H1 (cell line): ENCODE data around the gene MATR3. TPM values are rescaled to one million over a fixed set of nuclear protein-coding genes. Genes with fewer than 3 reads are reported as not detected.

Experiments
- CTCF ChIA-PET: fragments of 300-600 bp; sonication (Branson Sonifier 250); formaldehyde crosslinking; loops from one replicate; lab custom pipeline; 2021; ENCODE audit not compliant: partially characterized antibody; lab: Charles Lee
- POLR2A ChIA-PET: fragments of 300-600 bp; sonication (Branson Sonifier 250); formaldehyde crosslinking; loops from one replicate; lab custom pipeline; 2021; ENCODE audit warnings: inconsistent platforms; ENCODE audit not compliant: partially characterized antibody; lab: Charles Lee
- DNase-seq, 2 experiments: peaks; one replicate each; pipeline versions ENCODE4 v3.0.0 to v3.0.0-alpha.2; 2010 to 2022; ENCODE audit warnings: low spot score in 2 of 2, low read depth in 1 of 2, mixed read lengths in 1 of 2
- FAIRE-seq: peaks from 2 replicates; lab custom pipeline; 2011; peaks lifted over from hg19 to GRCh38; lab: Jason Lieb, UNC
- H2AFZ ChIP-seq: 2 replicates; pipeline ENCODE4 v1.8.1; 2012; ENCODE audit warnings: low read length, inconsistent platforms
- H2AK5ac ChIP-seq: 2 replicates; pipeline ENCODE4 v1.6.1; 2013; ENCODE audit warnings: low read depth, low read length
- H2BK120ac ChIP-seq: replicated peaks from 2 replicates; pipeline ENCODE3; 2013; ENCODE audit warnings: low read depth, low read length, inconsistent platforms
- H2BK12ac ChIP-seq: 2 replicates; pipeline ENCODE4 v1.6.1; 2013; ENCODE audit warnings: low read depth, low read length
- H2BK15ac ChIP-seq: 2 replicates; pipeline ENCODE4 v1.6.1; 2013; ENCODE audit warnings: low read length
- H2BK20ac ChIP-seq: 2 replicates; pipeline ENCODE4 v1.6.1; 2013; ENCODE audit warnings: low read length
- H2BK5ac ChIP-seq: 2 replicates; pipeline ENCODE4 v1.6.1; 2013; ENCODE audit warnings: low read depth, low read length
- H3K14ac ChIP-seq: 2 replicates; pipeline ENCODE4 v1.6.1; 2013; ENCODE audit warnings: inconsistent platforms; ENCODE audit not compliant: insufficient read length
- H3K18ac ChIP-seq: 2 replicates; pipeline ENCODE4 v1.6.1; 2013; ENCODE audit warnings: low read length; ENCODE audit errors: extremely low read depth
- H3K23ac ChIP-seq: 2 replicates; pipeline ENCODE4 v1.6.1; 2013; ENCODE audit warnings: inconsistent platforms; ENCODE audit not compliant: insufficient read length
- H3K23me2 ChIP-seq: 2 replicates; pipeline ENCODE4 v1.6.1; 2013; ENCODE audit warnings: low read depth, low read length
- H3K27ac ChIP-seq: 2 replicates; pipeline ENCODE4 v1.6.1; 2011; ENCODE audit warnings: low read depth, low read length, inconsistent platforms
- H3K27me3 ChIP-seq, 4 experiments: replicated peaks in 1 of 4; 1 replicate in 1 of 4; 2 replicates in 3 of 4; pipeline versions ENCODE4 v1.6.1 to v1.8.1; 2011 to 2013; ENCODE audit warnings: low read length in 3 of 4, mild to moderate bottlenecking in 3 of 4, inconsistent platforms in 2 of 4, mixed read lengths in 2 of 4, moderate library complexity in 1 of 4; ENCODE audit not compliant: control insufficient read depth in 3 of 4, insufficient read depth in 3 of 4; ENCODE audit errors: extremely low read depth in 1 of 4
- H3K36me3 ChIP-seq, 4 experiments: 2 replicates each; pipeline versions ENCODE4 v1.6.1 to v1.8.1; 2011 to 2013; ENCODE audit warnings: mild to moderate bottlenecking in 4 of 4, low read length in 3 of 4, moderate library complexity in 2 of 4, control low read depth in 1 of 4, inconsistent platforms in 1 of 4; ENCODE audit not compliant: insufficient read depth in 4 of 4, control insufficient read depth in 2 of 4
- H3K4ac ChIP-seq: replicated peaks from 2 replicates; pipeline ENCODE3; 2013; ENCODE audit warnings: low read length, low read depth, mixed read lengths, inconsistent platforms; ENCODE audit not compliant: insufficient read length
- H3K4me1 ChIP-seq, 4 experiments: replicated peaks in 1 of 4; 1 replicate in 1 of 4; 2 replicates in 3 of 4; pipeline versions ENCODE4 v1.6.1 to v1.8.1; 2011 to 2013; ENCODE audit warnings: low read length in 3 of 4, inconsistent platforms in 2 of 4, mixed read lengths in 1 of 4; ENCODE audit not compliant: insufficient read depth in 4 of 4, control insufficient read depth in 3 of 4
- H3K4me2 ChIP-seq, 2 experiments: 2 replicates each; pipeline versions ENCODE4 v1.6.1 to v1.8.1; 2011 to 2013; ENCODE audit warnings: low read depth in 2 of 2, low read length in 2 of 2, control low read depth in 1 of 2, inconsistent platforms in 1 of 2, mild to moderate bottlenecking in 1 of 2; ENCODE audit not compliant: insufficient read depth in 1 of 2
- H3K4me3 ChIP-seq, 4 experiments: fragments of 200-600, 300-600 bp in 1 of 4; sonication (generic), shearing (Covaris generic), sonication (Bioruptor Twin) in 1 of 4; 2 replicates each; pipeline versions ENCODE4 v1.5.1 to v1.8.1; 2011 to 2016; ENCODE audit warnings: low read length in 4 of 4, low read depth in 3 of 4, control low read depth in 2 of 4, inconsistent platforms in 2 of 4, mild to moderate bottlenecking in 2 of 4, mixed read lengths in 1 of 4, moderate library complexity in 1 of 4; ENCODE audit not compliant: insufficient read depth in 2 of 4; ENCODE audit errors: extremely low read depth in 1 of 4
- H3K56ac ChIP-seq: replicated peaks from 2 replicates; pipeline ENCODE3; 2013; ENCODE audit warnings: low read depth, mild to moderate bottlenecking, mixed read lengths, low read length, inconsistent platforms; ENCODE audit not compliant: insufficient read length
- H3K79me1 ChIP-seq: 2 replicates; pipeline ENCODE4 v1.6.1; 2013; ENCODE audit warnings: low read depth, low read length, control low read depth
- H3K79me2 ChIP-seq, 2 experiments: 2 replicates each; pipeline versions ENCODE4 v1.6.1 to v1.8.1; 2012 to 2013; ENCODE audit warnings: low read length in 2 of 2, mild to moderate bottlenecking in 2 of 2, inconsistent platforms in 1 of 2; ENCODE audit not compliant: insufficient read depth in 2 of 2, control insufficient read depth in 1 of 2
- H3K9ac ChIP-seq, 4 experiments: replicated peaks in 1 of 4; 1 replicate in 1 of 4; 2 replicates in 3 of 4; pipeline versions ENCODE4 v1.6.1 to v1.8.1; 2011 to 2013; ENCODE audit warnings: low read depth in 3 of 4, low read length in 3 of 4, control low read depth in 2 of 4, mild to moderate bottlenecking in 2 of 4, moderate library complexity in 2 of 4, inconsistent platforms in 1 of 4; ENCODE audit errors: extremely low read depth in 1 of 4
- H3K9me3 ChIP-seq, 2 experiments: 2 replicates each; pipeline versions ENCODE4 v1.6.1 to v1.8.1; 2012 to 2013; ENCODE audit warnings: mild to moderate bottlenecking in 2 of 2, moderate library complexity in 2 of 2, control low read depth in 1 of 2, inconsistent platforms in 1 of 2, low read depth in 1 of 2, low read length in 1 of 2, mixed read lengths in 1 of 2; ENCODE audit not compliant: insufficient read depth in 2 of 2
- H4K20me1 ChIP-seq, 2 experiments: replicated peaks in 1 of 2; 2 replicates each; pipeline versions ENCODE3 to v1.8.1; 2011 to 2013; ENCODE audit warnings: inconsistent platforms in 2 of 2, low read length in 2 of 2, mild to moderate bottlenecking in 1 of 2; ENCODE audit not compliant: insufficient read depth in 2 of 2, control insufficient read depth in 1 of 2
- H4K5ac ChIP-seq: 2 replicates; pipeline ENCODE4 v1.6.1; 2013; ENCODE audit warnings: low read length, low read depth, mixed read lengths, inconsistent platforms; ENCODE audit not compliant: insufficient read length
- H4K8ac ChIP-seq: 2 replicates; pipeline ENCODE4 v1.8.0; 2013; ENCODE audit warnings: mild to moderate bottlenecking, moderate library complexity, low read length, inconsistent platforms; ENCODE audit not compliant: insufficient read depth; ENCODE audit errors: extremely low read depth
- H4K91ac ChIP-seq: replicated peaks from 2 replicates; pipeline ENCODE3; 2013; ENCODE audit warnings: low read length, mixed read lengths, inconsistent platforms; ENCODE audit not compliant: insufficient read length
- BCL11A ChIP-seq, 2 experiments: IDR thresholded peaks; one replicate each; pipeline ENCODE4 v1.6.1; 2011; ENCODE audit warnings: low read depth in 2 of 2, low read length in 2 of 2, mild to moderate bottlenecking in 2 of 2
- CREB1 ChIP-seq: IDR thresholded peaks from 2 replicates; pipeline ENCODE4 v1.6.1; 2012; ENCODE audit warnings: inconsistent platforms
- CTBP2 ChIP-seq: IDR thresholded peaks from 2 replicates; pipeline ENCODE4 v1.7.0; 2011; ENCODE audit warnings: borderline replicate concordance, mild to moderate bottlenecking, moderate library complexity, mixed read lengths, low read length; ENCODE audit not compliant: insufficient read depth, insufficient read length
- CTCF ChIP-seq, 3 experiments: IDR thresholded peaks; 1 replicate in 2 of 3; 2 replicates in 1 of 3; pipeline versions ENCODE4 v1.5.1 to v1.6.1; 2011; ENCODE audit warnings: low read length in 3 of 3, mild to moderate bottlenecking in 3 of 3, inconsistent platforms in 2 of 3, low read depth in 1 of 3, moderate library complexity in 1 of 3; ENCODE audit not compliant: insufficient read depth in 1 of 3; ENCODE audit errors: control extremely low read depth in 1 of 3
- EZH2 ChIP-seq: fragments of 200-600 bp; sonication (generic); IDR thresholded peaks from 2 replicates; pipeline ENCODE4 v1.7.1; 2012; ENCODE audit warnings: low read depth, mild to moderate bottlenecking, moderate library complexity, low read length, inconsistent platforms; ENCODE audit not compliant: severe bottlenecking
- JUN ChIP-seq: IDR thresholded peaks from 2 replicates; pipeline ENCODE4 v1.6.1; 2011; ENCODE audit warnings: low read depth, mild to moderate bottlenecking, improper control_type of control experiment, low read length
- MAFK ChIP-seq: IDR thresholded peaks from 2 replicates; pipeline ENCODE4 v1.6.1; 2012; ENCODE audit warnings: low read depth, mild to moderate bottlenecking, improper control_type of control experiment, low read length
- NRF1 ChIP-seq: IDR thresholded peaks from 2 replicates; pipeline ENCODE4 v1.6.1; 2011; ENCODE audit warnings: mild to moderate bottlenecking, low read depth, low read length, improper control_type of control experiment
- POLR2AphosphoS5 ChIP-seq: IDR thresholded peaks from 2 replicates; pipeline ENCODE4 v1.6.1; 2011; ENCODE audit warnings: low read depth, low read length
- SP1 ChIP-seq: IDR thresholded peaks from 2 replicates; pipeline ENCODE4 v1.6.1; 2011; ENCODE audit warnings: low read depth, low read length
- SP2 ChIP-seq: IDR thresholded peaks from 2 replicates; pipeline ENCODE4 v1.6.1; 2012; ENCODE audit warnings: mild to moderate bottlenecking, low read length, inconsistent platforms
- TAF1 ChIP-seq: IDR thresholded peaks from 2 replicates; pipeline ENCODE4 v1.6.1; 2011; ENCODE audit warnings: mild to moderate bottlenecking, low read depth, low read length
- TBP ChIP-seq: IDR thresholded peaks from 2 replicates; pipeline ENCODE4 v1.6.1; 2011; ENCODE audit warnings: low read depth, low read length, improper control_type of control experiment
- WGBS, 2 experiments: shearing (Covaris generic) in 1 of 2; methylation state at CpG; one replicate each; pipeline versions ENCODE4 v1.1.6 to v1.1.7; 2013 to 2015; ENCODE audit warnings: low lambda C conversion rate in 2 of 2, mixed read lengths in 2 of 2, inconsistent platforms in 1 of 2, low coverage in 1 of 2, missing lambda C conversion rate in 1 of 2; ENCODE audit not compliant: insufficient replicate concordance in 2 of 2, insufficient coverage in 1 of 2, insufficient read length in 1 of 2; ENCODE audit errors: extremely low coverage in 1 of 2, missing lambda C conversion rate in 1 of 2; 5-methylcytosine and 5-hydroxymethylcytosine counted together
- polyA plus RNA-seq, 7 experiments: library from polyadenylated mRNA; depleted of rRNA in 3 of 7; stranded (reverse) in 5 of 7; unstranded in 2 of 7; fragments of >200 nt in 5 of 7; fragments of 200-250 nt in 2 of 7; gene quantifications; 1 replicate in 5 of 7; 2 replicates in 1 of 7; 4 replicates in 1 of 7; pipeline versions ENCODE4 v1.2.1 to v1.2.3, GENCODE V29; 2011 to 2013; ENCODE audit warnings: missing spikeins in 2 of 7, mixed read lengths in 2 of 7
- total RNA-seq: library from RNA; stranded (reverse); fragmentation: NEBNext Ultra II Directional; extraction: Animal tissue kit (Norgen Biotek cat#: 25700); gene quantifications from 2 replicates; pipeline ENCODE4 v1.2.1, GENCODE V29; 2021

The MATR3 gene
- total and polyA plus RNA-seq, 2 of the 8 experiments (the other 6 are each of a cell fraction or from before 2014, with no cell fraction given) = 116 to 389 TPM

GRCh38 chr5:139265001-139265400 lies 28.5 kb upstream of the MATR3 start:
- Histone ChIP-seq H2BK12ac (no peak overlapping the region), H3K56ac (no peak overlapping the region), H3K9ac (no peak overlapping the region), H3K18ac (no peak overlapping the region), H2AK5ac (no peak overlapping the region), H3K4me1 (no peaks in the 10 kb centered on the region; a peak in 1 of 7 replicates), H2AFZ (no peak overlapping the region), H3K27ac (no peak overlapping the region), H2BK5ac (no peak overlapping the region), H3K4me3 (no peak overlapping the region), H3K14ac (no peak overlapping the region), H3K79me2 (no peaks in the 10 kb centered on the region), H2BK120ac (no peak overlapping the region), H3K4ac (no peak overlapping the region), H3K23me2 (no peaks in the 10 kb centered on the region), H2BK15ac (no peak overlapping the region), H4K20me1 (no peaks in the 10 kb centered on the region), H3K36me3 (no peaks in the 10 kb centered on the region), H4K8ac (no peak overlapping the region), H4K5ac (no peak overlapping the region), H2BK20ac (no peak overlapping the region), H3K23ac (no peak overlapping the region), H3K4me2 (no peak overlapping the region), H4K91ac (no peak overlapping the region), H3K27me3 (no peaks in the 10 kb centered on the region), H3K79me1 (no peaks in the 10 kb centered on the region), H3K9me3 (no peaks in the 10 kb centered on the region)
- ChIA-PET POLR2A (interaction anchor here (0.6 to 51.1 kb wide), 4 partner anchors 11 to 751 kb away, joined by 4 to 1766 read pairs (median 12); partner anchors contain the start of gene MATR3), CTCF (interaction anchor here (0.7 to 1.8 kb wide), 3 partner anchors 86 to 440 kb away, joined by 3 to 4 read pairs (median 3); no protein-coding TSS in a partner anchor)
- DNase-seq (no peak), FAIRE-seq (no peak)
- whole genome bisulfite sequencing, 2 experiments = 91% methylated on average over 2 of the region's 2 CpGs; no CpG with 5 or more reads in 1 of the 2 experiments
- TF ChIP-seq EZH2 = no peak
- no peak for TF ChIP-seq SP2
- TF ChIP-seq CTCF (IDR thresholded peaks at IDR 0.05; ENCODE audit: control extremely low read depth in 1 of 3, insufficient read depth in 1 of 3, low read depth in 1 of 3, low read length in 3 of 3) = no peak
- TF ChIP-seq TBP = no peak
- TF ChIP-seq SP1 = no peak
- no peak for TF ChIP-seq JUN
- TF ChIP-seq BCL11A (IDR thresholded peaks at IDR 0.05; ENCODE audit: low read depth in 2 of 2, low read length in 2 of 2) = no peak
- TF ChIP-seq CREB1 = no peak
- no peak for TF ChIP-seq CTBP2
- TF ChIP-seq POLR2AphosphoS5 = no peak
- TF ChIP-seq NRF1 = no peak
- no peak for TF ChIP-seq TAF1
- no peak for TF ChIP-seq MAFK
